HG02884 (cell line): Measurements from ENCODE around the gene SLC6A6.

Experiments used
- ATAC-seq: cut with Tn5 transposase; IDR thresholded peaks from one replicate; pipeline ENCODE4 v1.9.1; 2021; ENCODE audit warnings: mild to moderate bottlenecking, moderate library complexity; ENCODE audit not compliant: unreplicated experiment

The SLC6A6 gene

DNA sequence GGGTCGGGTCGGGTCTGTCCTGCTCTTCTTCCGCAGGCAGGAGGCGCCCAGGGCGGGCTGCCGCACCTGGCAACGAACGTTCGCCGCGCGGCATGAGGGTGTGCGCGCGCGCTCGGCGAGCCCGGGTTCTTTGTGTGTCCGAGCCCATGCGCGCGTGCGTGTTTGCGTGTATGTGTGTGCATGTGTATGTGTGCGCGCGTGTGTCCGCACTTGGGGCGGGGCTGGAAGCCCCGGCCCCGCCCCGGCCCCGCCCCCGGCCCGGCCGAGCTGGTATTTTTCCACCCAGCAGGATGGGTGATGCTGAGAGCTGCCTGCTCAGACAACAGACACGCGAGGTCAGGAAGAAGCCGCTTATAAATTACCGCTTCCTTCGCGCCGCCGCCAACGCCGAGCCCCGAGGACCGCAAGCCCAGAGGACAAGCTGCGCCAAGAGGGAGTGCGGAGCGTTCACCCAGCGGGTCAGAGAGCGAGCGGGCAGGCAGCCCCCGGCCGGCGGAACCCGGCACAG lies at the start of gene SLC6A6:
SLC6A6 (plus strand) TSS at position 303 of the 508 bp plus-strand sequence. CDS start 41,029 bp downstream, outside the sequence.
- peak; percentile 67 for ATAC-seq

DNA sequence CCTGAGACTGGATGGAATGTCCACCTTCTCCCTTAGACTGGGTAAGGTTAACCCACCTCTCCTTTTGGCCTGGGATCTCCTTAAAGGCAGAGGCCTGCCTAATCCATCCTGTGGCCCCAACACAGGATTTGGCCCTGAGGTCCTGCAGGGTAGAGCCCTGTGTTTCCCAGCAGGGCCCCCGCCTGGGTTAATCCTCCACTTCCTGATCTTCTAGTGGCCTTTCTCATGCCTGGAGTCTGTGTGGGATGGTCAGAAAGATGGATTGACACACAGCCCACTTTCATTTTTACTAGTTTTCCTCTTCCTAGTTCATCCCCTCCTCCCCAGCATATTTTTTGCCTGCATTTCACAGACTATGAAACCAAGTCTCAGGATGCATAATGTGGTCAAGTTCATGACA lies 48.9 kb upstream of the SLC6A6 start:
- no peak for ATAC-seq

DNA sequence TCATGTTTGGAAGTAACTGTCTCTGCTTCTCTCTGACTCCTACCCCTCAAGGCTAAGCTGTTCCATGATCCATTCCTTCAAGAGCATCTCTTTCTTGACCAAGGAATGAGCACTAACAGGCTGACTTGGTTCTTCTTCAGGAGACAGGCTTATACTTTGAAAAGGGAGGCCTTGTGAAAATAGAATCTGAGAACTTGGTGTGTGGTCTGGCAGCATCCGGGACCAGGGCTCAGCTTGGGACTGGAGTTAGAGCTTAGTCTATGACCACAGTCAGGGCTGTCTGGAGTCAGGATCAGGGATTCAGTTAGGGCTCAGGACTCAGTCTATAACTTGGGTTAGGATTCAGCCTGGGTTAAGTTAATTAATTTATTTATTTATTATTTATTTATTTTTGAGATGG lies 44.9 kb upstream of the SLC6A6 start:
- ATAC-seq: no peak

DNA sequence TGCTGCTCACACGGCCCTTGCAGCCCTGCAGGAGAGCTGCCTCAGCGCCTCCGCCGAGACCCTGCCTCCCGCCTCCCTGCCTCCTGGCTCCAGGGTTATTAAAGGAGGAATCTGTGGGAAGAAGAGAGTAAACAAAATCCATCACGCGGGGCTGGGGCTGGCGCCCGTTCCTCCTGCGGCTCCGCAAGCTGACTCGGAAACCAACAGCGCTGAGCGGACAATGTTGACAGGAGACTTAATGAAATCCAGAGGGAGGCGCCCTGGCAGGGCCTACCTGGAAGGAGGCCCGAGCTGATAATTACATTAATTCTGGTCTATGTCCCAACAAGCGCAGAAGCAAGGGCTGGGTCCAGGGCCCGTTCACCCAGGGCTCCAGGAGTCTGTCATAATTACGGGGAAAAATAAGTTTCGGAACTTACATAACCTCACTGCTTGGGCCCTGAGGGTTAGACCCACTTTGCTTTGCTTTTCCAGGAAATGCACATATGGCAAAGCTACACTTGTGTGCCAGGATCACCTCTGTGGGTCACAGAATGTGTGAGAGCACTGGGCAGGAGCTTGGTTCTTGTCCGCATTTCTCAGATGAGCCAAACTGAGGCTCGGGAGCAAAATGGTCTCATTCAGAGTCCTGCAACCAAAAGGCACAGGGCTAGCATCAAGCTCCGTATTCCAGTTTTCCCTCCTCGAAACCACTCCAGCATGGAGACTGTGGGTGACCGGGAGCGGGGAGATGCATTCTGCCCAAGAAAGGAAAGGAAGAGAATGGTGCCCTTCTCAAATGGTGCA lies 43.8 kb upstream of the SLC6A6 start:
- ATAC-seq: no peak

DNA sequence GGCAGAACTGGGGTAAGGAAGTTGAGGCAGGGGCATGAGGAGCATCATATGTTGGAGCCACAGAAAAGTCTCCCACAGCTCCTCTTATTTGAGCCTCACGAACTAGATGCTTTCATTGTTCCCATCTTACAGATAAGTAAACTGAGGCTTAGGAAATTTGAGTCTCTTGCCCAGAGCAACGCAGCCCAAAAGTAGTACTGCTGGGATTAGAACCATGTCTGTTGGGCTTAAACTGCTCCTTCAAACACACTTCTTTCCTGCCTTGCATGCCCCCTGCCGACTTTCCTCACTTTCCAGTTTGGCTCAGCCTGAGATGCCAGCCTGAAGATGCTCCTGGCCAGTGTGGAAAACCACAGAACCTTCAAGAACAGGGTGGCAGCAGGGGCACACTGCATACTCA lies 43.1 kb upstream of the SLC6A6 start:
- no peak for ATAC-seq

DNA sequence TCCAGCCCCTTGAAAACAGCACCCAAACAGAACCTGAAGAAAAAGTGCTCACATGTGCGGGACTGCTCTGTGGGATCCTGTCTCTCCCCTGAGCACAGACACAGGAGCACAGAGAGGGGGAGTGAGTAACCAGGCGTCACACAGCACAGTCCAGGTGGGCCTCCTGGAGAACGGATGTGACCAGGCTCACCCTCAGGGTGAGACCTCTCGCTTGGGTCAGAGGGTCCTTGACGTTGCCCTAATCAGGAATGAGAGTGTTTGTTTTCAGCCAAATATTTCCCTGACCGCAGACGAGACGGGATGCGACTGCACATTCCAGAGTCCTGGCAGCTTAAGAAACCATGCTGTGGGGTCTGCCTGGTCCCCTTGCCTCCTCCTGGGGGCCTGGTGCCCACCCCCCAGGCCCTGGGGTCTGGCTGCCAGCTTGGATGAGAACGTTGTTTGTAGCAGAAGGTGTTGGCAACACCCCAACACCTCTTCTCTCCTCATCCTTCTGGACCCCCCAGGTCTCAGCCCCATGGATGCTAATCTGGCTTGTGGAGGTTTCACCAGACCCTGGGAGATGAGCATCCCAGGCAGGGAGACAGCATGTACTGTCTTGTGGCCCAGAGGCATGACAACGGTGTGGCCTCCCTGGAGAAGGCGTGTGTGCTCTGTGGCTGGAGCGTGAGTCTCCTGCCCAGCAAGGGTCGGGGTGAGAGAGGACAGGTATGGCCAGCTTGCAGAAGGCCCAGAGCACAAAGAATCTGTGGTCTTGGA lies 42.1 kb upstream of the SLC6A6 start:
- no peak for ATAC-seq

DNA sequence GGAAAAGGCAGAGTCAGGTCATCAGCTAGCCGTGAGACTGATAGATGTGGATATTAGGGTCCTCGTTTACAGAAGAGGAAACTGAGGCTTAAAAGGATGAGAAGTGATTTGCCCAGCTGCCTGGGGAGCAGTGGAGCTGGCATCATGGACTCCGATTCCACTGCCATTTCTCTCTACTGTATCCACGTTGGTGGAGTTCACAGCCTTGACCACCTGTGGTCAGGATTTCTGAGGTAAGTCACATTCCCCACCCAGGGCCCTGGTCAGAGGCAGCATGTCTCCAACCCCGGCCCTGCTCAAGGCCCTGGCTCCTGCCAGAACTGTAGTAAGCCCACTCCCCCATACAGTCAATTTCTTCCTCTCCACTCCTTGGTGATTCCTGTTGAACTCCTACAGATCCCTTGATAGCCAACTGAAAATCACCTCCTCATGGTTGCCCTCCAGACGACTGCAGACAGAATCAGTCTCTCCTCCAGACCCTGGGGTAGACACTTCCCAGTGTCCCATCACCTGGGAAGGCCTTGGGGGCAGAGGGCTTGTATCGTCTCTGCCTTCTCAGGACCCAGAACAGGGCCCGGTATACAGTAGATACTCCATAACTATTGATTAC lies 41.2 kb upstream of the SLC6A6 start:
- ATAC-seq: no peak

DNA sequence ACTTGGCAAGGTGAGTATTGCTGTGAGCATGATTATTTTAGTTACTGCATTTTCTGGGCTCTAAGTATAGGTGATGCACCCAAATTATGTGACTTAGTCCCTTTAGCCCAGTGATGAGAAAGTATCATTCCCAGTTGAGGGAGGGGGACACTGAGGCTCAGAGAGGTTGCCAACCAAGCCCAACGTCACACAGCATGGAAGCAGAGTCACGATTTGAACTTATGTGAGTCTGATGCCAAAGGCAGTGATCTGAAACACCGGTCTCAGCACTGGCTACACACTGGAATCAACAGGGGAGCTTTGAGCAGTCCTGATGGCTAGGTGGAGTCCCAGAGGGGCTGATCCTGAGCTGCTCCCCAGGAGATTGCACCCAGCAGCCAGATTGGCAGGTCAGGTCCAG lies 39.5 kb upstream of the SLC6A6 start:
- ATAC-seq: no peak

DNA sequence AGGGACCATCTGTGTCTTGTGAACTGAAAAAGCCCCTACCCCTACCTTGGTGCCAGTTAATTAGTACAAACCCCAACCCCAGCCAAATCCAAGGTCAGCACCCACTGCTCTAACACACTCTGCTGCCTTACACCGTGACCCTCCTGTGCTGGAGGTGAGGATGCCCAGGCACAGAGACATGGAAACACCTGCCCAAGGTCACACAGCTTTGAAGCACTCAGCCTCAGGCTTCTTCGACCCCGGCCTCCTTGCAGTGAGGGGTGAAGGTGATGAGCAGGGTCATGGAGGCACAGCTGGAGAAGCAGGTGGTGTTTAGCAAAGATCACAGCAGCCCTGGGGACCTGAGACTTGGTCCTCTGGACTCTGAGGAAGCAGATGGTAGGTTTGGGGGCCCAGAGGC lies 39.0 kb upstream of the SLC6A6 start:
- no peak for ATAC-seq

DNA sequence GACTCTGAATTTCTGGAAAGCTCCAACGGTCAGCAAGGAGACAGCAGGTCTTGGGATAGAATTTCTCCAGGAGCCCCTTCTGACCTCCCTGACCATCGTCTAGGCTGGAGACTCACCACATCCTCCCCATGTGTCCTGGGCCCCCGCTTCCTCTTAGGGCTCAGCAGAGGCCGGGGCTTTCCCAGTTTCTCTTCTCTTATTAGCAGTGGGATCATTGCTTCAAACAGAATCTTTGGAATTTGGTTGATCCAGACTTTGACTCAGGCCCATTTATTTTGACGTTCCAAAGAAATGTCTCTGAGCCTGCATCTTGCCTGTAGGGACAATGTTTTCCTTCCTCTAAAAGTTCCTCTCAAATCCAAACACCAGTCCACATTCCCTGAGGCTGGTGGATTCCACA lies 38.4 kb upstream of the SLC6A6 start:
- no peak for ATAC-seq

DNA sequence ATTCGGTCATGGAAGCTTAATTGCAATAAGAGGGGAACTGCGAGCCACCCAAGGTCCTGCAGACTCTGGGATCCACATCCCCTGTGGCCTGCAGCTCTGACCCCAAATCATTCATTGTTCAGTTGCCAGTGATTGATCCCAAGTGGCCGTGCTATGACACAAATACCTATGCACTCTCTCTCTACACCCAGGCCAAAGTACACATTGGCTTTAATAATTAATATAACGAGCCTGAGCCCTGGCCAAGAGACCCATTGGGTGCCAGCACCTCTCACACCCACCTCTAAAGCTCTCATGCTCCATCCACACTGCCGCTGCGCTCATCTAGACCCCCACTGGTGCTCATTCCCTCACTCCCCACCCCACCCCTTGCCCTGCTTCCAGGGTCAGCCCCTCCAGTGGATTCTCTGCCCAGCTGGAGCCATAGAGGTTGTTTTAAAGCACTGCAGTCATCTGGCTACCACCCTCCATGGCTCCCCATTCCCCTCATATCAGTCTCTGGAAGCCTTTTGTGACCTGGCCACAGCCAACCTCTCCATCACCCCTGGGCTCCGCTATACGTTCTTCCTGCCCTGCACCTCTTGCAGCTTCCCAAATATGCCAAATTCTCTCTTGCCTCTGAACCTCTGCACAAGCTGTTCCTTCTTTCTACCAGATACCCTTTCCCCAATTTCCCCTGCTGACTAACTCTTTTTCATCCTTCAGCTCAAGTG lies 37.7 kb upstream of the SLC6A6 start:
- ATAC-seq: no peak

DNA sequence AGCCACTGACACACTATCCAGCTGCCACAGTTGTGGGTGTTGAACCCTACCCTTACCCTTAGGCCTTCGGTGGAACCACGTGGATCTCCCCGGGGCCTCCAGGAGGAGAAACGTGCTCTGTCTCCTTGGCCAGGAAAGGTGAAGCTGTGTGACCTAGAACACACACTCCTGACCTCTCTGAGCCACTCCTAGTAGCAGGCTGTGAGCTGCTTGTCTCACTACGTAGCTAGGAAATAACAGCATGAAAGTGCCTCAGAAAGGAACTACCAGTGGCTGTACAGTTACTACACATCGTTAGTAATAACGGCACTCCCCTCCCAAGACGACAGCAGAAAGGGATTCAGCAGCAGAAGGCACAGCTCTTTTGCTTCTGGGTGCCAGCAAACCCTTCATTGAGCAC lies 36.2 kb upstream of the SLC6A6 start:
- no peak for ATAC-seq

DNA sequence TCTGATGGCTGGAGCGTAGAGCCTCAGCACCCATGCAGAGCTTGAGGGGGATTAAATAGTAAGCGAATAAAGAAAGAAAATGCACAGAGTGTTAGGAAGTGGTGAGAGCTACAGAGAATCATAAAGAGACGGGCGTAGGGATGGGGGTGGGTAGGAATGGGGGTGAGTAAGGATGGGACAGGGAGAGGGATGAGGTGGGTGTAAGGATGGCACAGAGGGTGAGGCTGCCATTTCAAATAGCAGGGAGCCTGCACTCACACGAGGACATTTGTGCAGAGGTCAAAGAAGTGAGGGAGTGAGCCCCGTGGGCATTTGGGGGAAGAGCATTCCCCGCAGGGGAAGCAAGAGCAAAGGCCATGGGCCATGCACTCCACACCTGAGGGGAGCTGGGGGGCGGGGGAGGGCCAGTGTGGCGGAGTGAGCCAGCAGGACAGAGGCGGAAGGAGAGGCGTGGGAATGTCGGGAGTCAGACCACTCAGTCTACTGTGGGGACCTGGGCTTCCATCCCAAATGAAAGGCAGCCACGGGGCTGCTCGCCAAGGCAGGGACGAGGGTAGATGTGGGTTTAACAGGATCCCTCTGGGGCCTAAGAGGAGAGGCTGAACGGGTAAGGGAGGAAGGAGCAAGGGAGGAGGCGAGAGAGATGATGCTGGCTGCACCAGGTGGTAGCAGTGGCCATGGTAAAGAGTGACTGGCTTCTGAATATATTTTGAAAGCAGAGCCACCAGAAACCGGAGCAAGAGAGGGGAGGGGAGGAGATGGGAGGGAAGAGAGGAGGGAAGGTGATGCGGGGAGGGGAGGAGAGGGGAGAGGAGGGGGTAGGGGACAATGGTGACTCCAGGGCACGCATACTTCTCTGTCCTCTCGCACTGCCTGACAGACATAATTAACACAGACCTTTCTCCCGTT lies 35.2 kb upstream of the SLC6A6 start:
- ATAC-seq: no peak

DNA sequence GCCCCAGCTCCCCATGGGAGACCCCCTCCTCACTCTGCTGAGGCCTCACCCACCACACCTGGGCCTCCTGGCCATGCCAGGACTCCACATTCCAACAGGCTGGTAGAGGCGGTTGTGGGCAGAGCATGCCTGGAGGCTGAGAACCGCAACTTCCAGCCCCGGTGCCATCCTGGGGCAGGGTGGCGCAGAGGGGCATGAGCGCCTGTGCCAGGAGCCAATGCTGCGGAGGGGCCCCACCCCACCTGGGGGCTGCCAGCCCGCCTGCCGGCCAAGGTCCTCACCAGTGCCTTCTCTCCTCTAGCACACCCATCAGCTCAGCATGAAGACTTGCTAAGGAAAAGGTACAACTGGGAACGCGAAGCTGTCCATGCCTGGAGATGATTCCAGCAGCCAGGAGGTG lies 34.3 kb upstream of the SLC6A6 start:
- ATAC-seq: no peak

DNA sequence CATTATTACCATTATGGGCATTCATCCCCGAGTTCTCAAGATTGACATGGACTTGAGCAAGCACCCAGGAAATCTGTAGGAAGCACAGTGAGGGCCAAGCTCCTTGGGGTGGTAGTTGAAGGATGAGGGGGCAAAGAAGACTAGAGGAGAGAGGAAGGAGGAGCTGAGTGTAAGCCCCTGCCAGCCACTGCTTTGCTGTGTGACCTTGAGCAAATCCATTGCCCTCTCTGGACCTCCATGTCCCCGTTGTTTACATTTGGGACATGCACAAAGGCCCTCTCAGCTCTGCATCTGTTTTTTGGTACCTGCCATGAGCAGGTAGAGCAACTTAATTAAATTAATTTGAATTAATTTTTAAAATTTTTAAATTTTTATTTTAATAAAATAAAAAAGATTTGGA lies 33.5 kb upstream of the SLC6A6 start:
- no peak for ATAC-seq

DNA sequence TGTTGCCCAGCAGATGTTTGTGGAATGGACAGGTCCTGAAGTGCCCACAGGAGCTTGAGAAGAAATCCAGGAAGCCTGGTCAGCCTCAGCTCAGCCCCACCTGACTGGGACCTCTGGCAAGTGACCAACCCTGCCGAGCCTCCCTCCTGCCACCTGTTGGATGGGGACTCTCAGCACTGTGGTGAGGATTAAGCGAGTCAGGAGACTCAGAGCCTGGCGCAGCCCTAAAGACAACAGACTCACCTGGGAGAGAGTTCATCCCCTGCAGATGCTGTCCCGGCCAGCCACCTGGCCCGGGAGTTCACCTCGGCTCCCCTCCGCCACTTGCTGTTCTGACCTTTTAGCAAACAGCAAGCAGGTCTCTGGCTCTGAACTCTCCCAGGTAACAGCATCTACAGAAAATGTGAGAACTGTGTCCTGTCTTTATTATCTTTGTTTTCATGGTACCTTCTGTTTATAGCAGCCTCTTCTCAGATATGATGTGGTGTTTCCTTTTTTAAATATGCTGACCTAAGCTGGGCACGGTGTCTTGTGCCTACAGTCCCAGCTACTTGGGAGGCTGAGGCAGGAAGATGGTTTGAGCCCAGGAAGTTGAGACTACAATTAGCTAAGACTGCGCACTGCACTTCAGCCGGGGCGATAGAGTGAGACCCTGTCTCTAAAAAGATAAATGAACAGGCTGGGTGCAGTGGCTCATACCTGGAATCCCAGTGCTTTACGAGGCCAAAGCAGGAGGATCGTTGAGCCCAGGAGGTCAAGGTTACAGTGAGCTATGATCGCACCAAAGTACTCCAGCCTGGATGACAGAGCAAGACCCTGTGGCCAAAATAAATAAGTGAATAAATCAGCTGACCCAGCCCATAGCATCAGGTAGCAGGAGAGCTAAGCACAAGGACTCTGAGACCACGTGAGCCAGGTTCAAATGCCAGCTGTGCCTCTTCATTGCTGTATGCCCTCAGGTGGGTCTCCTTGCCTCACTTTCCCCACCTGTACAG lies 32.4 kb upstream of the SLC6A6 start:
- no peak for ATAC-seq

DNA sequence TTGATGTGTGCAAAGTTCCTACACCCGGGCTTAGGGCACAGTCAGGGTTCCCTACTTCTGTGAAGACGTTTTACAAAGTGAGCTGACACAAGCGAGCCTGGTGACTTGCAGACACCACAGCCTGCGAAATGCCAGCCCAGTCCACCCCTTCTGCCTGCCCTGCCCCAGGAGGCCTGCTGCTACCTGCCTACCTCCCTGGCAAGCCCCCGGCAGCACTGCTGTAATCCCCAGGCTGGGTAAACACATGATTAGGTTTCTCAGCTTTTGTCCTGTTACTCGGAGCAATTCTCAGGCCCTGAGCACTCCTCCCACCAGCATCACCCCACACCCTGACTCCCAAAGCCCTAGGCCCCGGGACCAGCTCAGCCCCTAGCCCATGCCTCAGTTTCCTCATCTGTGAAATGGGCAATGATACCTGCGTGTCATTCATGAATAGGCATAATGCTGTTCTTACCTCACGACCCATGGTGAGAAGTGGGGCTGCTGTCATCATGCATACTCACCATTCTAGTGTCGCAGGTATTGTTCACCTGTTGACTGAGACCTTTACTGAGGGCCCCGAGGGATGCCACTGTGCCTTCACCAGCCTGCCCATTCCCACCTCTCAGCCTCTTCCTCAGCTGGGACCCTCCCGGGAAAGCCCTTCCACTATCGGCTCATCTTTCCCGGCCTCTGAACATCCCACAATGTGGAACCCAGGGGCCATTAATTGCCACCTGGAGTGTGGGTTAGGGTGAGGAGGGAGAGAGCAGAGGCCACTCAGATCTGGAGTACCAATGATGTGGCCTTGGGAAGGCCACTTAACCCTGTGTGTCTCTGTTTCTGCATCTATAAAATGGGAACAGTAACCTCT lies 31.5 kb upstream of the SLC6A6 start:
- ATAC-seq: no peak
